BE2C (cell line): Measurements from ENCODE around the gene PTK7.
"Not testable (repeated sequence)": the region's sequence is repeated elsewhere in the genome, so short reads cannot be mapped to it uniquely, and the experiment has no call there.

Source experiments
- DNase-seq: peaks from one replicate; pipeline ENCODE4 v3.0.0-alpha.2; 2020
- H3K27me3 ChIP-seq: fragments of 250-450 bp; sonication (Bioruptor Pico); 2 replicates; pipeline ENCODE4 v1.5.1; 2020; ENCODE audit warnings: mild to moderate bottlenecking
- H3K36me3 ChIP-seq: fragments of 250-450 bp; sonication (Bioruptor Pico); 2 replicates; pipeline ENCODE4 v1.5.1; 2020; ENCODE audit warnings: mild to moderate bottlenecking
- H3K4me1 ChIP-seq: fragments of 250-450 bp; sonication (Bioruptor Pico); 2 replicates; pipeline ENCODE4 v1.5.1; 2020
- H3K4me3 ChIP-seq: 2 replicates; pipeline ENCODE4 v1.5.1; 2011; ENCODE audit warnings: low read depth, low read length
- H3K9me3 ChIP-seq: fragments of 250-450 bp; sonication (Bioruptor Pico); 2 replicates; pipeline ENCODE4 v1.5.1; 2020
- CTCF ChIP-seq: IDR thresholded peaks from 2 replicates; pipeline ENCODE4 v1.5.1; 2012; ENCODE audit warnings: mild to moderate bottlenecking, low read depth, low read length

The PTK7 gene

GRCh38 chr6:43105538-43106222 is 29.6 kb downstream of the PTK7 start:
- Histone ChIP-seq H3K36me3 (no peaks in the 10 kb centered on the region), H3K4me1 (peaks cover 3% of the 10 kb centered on the region; the same call in 1 of the 2 replicates), H3K27me3 (no peaks in the 10 kb centered on the region), H3K9me3 (no peaks in the 10 kb centered on the region; the same call in 1 of the 2 replicates), H3K4me3 (no peak overlapping the region)
- peak; percentile 24 for DNase-seq
- no peak for TF ChIP-seq CTCF

- Histone ChIP-seq H3K27me3 (no peaks in the 10 kb centered on the region), H3K4me3 (no peak overlapping the region), H3K4me1 (peaks cover 5% of the 10 kb centered on the region), H3K36me3 (no peaks in the 10 kb centered on the region), H3K9me3 (no peaks in the 10 kb centered on the region; the same call in 1 of the 2 replicates)
- no peak for TF ChIP-seq CTCF
- DNase-seq, result no peak
Observed at GRCh38 chr6:43107344-43108062, 31.4 kb downstream of the PTK7 start.

- H3K9me3 ChIP-seq, result no peaks in the 10 kb centered on the region
- no peaks in the 10 kb centered on the region for H3K36me3 ChIP-seq
- no peak for TF ChIP-seq CTCF
- no peaks in the 10 kb centered on the region for H3K27me3 ChIP-seq
- H3K4me1 ChIP-seq, result peaks cover 15% of the 10 kb centered on the region
- H3K4me3 ChIP-seq, result no peak overlapping the region; the same call in 1 of the 2 replicates
- peak; percentile 94 for DNase-seq
Observed at GRCh38 chr6:43113431-43114260, 37.5 kb downstream of the PTK7 start.

GRCh38 chr6:43115365-43115764 is 39.3 kb downstream of the PTK7 start:
- TF ChIP-seq CTCF, result no peak
- Histone ChIP-seq H3K4me1 (peaks cover 19% of the 10 kb centered on the region), H3K4me3 (no peak overlapping the region), H3K9me3 (no peaks in the 10 kb centered on the region), H3K27me3 (no peaks in the 10 kb centered on the region), H3K36me3 (no peaks in the 10 kb centered on the region)
- DNase-seq, result no peak

- H3K36me3 ChIP-seq, H3K9me3 ChIP-seq, DNase-seq, H3K4me3 ChIP-seq, H3K27me3 ChIP-seq: not testable (repeated sequence)
- peaks cover 31% of the 10 kb centered on the region for H3K4me1 ChIP-seq
Observed at GRCh38 chr6:43117466-43117865, 41.4 kb downstream of the PTK7 start.

- Histone ChIP-seq H3K9me3 (no peaks in the 10 kb centered on the region), H3K27me3 (no peaks in the 10 kb centered on the region), H3K4me3 (no peak overlapping the region), H3K36me3 (no peaks in the 10 kb centered on the region), H3K4me1 (peaks cover 32% of the 10 kb centered on the region)
- TF ChIP-seq CTCF, result no peak
- DNase-seq, result no peak
Observed at GRCh38 chr6:43119482-43119881, 43.4 kb downstream of the PTK7 start.
